Common myeloid progenitor, CD34-positive (primary cell): ENCODE data around the gene TMEM185A.
"Not testable (repeated sequence)": the region's sequence is repeated elsewhere in the genome, so short reads cannot be mapped to it uniquely, and the experiment has no call there.

Source experiments
- CTCF ChIA-PET: fragments of 350-600 bp; sonication (Branson Sonifier 250); formaldehyde crosslinking; loops from one replicate; lab custom pipeline; 2021; ENCODE audit warnings: antibody characterized with exemption; lab: Charles Lee
- POLR2A ChIA-PET: fragments of 350-600 bp; sonication (Branson Sonifier 250); formaldehyde crosslinking; loops from one replicate; lab custom pipeline; 2021; ENCODE audit warnings: antibody characterized with exemption; lab: Charles Lee
- DNase-seq, 3 donors: peaks; one replicate each; pipeline versions ENCODE4 v3.0.0 to v3.0.0-alpha.2; 2013
- H3K27ac ChIP-seq, 2 experiments: 1 replicate in 1 of 2; 2 replicates in 1 of 2; pipeline ENCODE4 v1.7.0; 2013; ENCODE audit warnings: inconsistent platforms in 2 of 2, low read length in 2 of 2, mild to moderate bottlenecking in 2 of 2, low read depth in 1 of 2, moderate library complexity in 1 of 2; ENCODE audit not compliant: severe bottlenecking in 2 of 2, insufficient read depth in 1 of 2, poor library complexity in 1 of 2
- H3K27me3 ChIP-seq, 5 experiments: replicated peaks in 2 of 5; 1 replicate in 3 of 5; 2 replicates in 2 of 5; pipeline versions ENCODE4 v1.6.1 to v1.7.0; 2013; ENCODE audit warnings: low read length in 4 of 5, mild to moderate bottlenecking in 2 of 5, moderate library complexity in 2 of 5, inconsistent platforms in 1 of 5; ENCODE audit not compliant: insufficient read depth in 5 of 5, control insufficient read depth in 4 of 5
- H3K36me3 ChIP-seq, 4 experiments: 1 replicate in 2 of 4; 2 replicates in 2 of 4; pipeline versions ENCODE4 v1.6.1 to v1.7.0; 2013; ENCODE audit warnings: low read length in 3 of 4, control low read depth in 1 of 4, mild to moderate bottlenecking in 1 of 4; ENCODE audit not compliant: control insufficient read depth in 4 of 4, insufficient read depth in 4 of 4
- H3K4me1 ChIP-seq, 4 experiments: 1 replicate in 3 of 4; 2 replicates in 1 of 4; pipeline versions ENCODE4 v1.6.1 to v1.7.1; 2013; ENCODE audit warnings: low read length in 3 of 4, mild to moderate bottlenecking in 3 of 4, control low read depth in 1 of 4, inconsistent platforms in 1 of 4, moderate library complexity in 1 of 4; ENCODE audit not compliant: control insufficient read depth in 4 of 4, insufficient read depth in 4 of 4; ENCODE audit errors: control extremely low read depth in 1 of 4
- H3K4me3 ChIP-seq, 7 experiments: 1 replicate in 4 of 7; 2 replicates in 3 of 7; pipeline versions ENCODE4 v1.5.1 to v1.7.0; 2013; ENCODE audit warnings: mild to moderate bottlenecking in 7 of 7, low read length in 6 of 7, moderate library complexity in 6 of 7, inconsistent platforms in 2 of 7, low read depth in 2 of 7, control low read depth in 1 of 7; ENCODE audit not compliant: insufficient read depth in 4 of 7, control insufficient read depth in 1 of 7; ENCODE audit errors: extremely low read depth in 1 of 7
- H3K9me3 ChIP-seq, 5 experiments: 1 replicate in 4 of 5; 2 replicates in 1 of 5; pipeline versions ENCODE4 v1.6.1 to v1.7.1; 2013; ENCODE audit warnings: low read length in 4 of 5, mild to moderate bottlenecking in 2 of 5, inconsistent platforms in 1 of 5, low read depth in 1 of 5, moderate library complexity in 1 of 5; ENCODE audit not compliant: control insufficient read depth in 4 of 5, insufficient read depth in 2 of 5; ENCODE audit errors: control extremely low read depth in 1 of 5
- WGBS: methylation state at CpG from one replicate; pipeline ENCODE4 v1.1.5; 2013; ENCODE audit not compliant: insufficient coverage; 5-methylcytosine and 5-hydroxymethylcytosine counted together

The TMEM185A gene

DNA sequence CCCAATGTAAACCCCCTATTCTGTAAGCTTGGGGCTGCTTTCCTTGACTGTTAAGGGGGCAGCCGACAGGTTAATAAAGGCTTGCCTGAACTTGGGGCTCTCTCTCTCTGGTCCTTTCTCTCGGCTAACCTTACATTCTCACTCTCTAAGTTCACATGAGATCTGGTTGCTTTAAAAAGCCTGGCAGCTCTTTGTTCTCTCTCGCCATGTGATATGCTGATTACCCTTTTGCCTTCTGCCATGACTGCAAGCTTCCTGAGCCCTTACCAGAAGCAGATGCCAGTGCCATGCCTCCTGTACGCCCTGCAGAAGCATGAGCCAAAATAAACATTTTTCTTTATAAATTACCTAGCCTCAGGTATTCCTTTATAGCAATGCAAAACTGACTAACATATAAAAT, 76.3 kb downstream of the TMEM185A start:
- H3K36me3 ChIP-seq, POLR2A ChIA-PET, H3K27me3 ChIP-seq, H3K4me1 ChIP-seq, H3K4me3 ChIP-seq, DNase-seq, CTCF ChIA-PET, H3K9me3 ChIP-seq, H3K27ac ChIP-seq: not testable (repeated sequence)
- WGBS = no CpG with 5 or more reads among the region's 4 CpGs

- POLR2A ChIA-PET, H3K27me3 ChIP-seq: not testable (repeated sequence)
Observed at GRCh38 chrX:149551939-149552248, 79.7 kb downstream of the TMEM185A start.

DNA sequence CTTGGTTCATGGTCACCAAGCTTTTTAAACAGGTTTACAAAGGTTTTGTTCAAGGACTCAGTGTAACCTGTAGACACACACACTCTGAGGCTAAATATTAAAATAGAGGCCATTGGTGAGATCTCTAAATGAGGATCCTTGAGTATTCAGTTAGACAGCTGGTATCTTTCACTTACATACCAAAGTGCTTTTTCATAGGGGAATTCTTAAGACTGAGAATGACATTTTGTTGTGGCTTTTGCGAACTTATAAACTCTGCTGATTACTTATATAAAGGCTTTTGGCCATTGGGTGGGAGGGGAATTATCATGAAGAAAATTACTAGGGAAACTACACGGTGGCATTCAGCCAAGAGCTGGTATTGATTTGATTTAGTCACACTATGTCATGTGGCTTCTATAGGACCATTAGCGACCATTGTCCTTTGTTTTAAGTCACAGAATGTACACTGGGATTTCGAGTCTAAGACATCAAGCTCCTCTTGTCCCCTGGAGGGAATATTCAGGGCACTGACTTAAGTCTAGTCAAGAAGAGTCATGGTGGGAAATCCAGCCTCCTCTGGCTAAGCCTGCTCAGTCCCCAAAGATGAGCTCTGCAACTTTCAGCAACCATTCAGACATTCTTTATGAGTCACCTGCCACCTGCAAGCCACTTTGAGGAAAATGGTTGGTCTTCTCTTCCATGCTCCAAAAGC, 80.2 kb downstream of the TMEM185A start:
- H3K27me3 ChIP-seq, H3K27ac ChIP-seq: not testable (repeated sequence)
- no CpG with 5 or more reads among the region's 4 CpGs for WGBS

More at GRCh38 chrX:149551939-149552248, 79.7 kb downstream of the TMEM185A start:
- H3K27ac ChIP-seq, CTCF ChIA-PET, H3K4me3 ChIP-seq, H3K9me3 ChIP-seq, DNase-seq, H3K4me1 ChIP-seq, H3K36me3 ChIP-seq: not testable (repeated sequence)
- WGBS = no CpG with 5 or more reads among the region's 6 CpGs

GRCh38 chrX:149550454-149550853, 81.1 kb downstream of the TMEM185A start:
- POLR2A ChIA-PET, H3K9me3 ChIP-seq, H3K27me3 ChIP-seq, H3K4me1 ChIP-seq, H3K36me3 ChIP-seq, CTCF ChIA-PET, DNase-seq, H3K4me3 ChIP-seq, H3K27ac ChIP-seq: not testable (repeated sequence)
- WGBS = no CpG with 5 or more reads among the region's 1 CpG

More for the DNA sequence above, 80.2 kb downstream of the TMEM185A start:
- H3K4me3 ChIP-seq, H3K4me1 ChIP-seq, H3K36me3 ChIP-seq, DNase-seq, H3K9me3 ChIP-seq, POLR2A ChIA-PET, CTCF ChIA-PET: not testable (repeated sequence)

DNA sequence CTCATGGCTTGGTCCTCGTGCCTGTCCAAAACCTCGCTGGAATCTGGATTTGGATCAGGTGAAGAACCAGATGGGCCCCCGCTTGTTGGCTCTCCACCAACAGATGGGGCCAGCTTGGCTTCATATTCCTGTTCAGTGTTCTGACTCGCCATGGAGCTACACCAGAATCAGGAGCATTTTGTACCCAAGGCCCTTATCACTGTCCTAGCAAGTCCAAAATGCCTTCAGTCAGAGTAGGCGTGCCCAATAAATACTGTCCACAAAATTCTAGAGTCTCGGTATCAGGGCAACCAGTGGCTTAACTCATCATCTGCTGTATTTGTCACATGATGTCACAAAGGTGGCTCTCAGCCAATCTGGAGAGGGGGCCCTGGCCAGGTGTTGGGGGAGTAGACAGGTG, 81.9 kb downstream of the TMEM185A start, which contains the start of gene HSFX3:
Gene HSFX3, minus strand, starts transcription at position 224 of the 400 bp plus-strand sequence. Its CDS starts 72 bp downstream, at position 152.
- H3K27ac ChIP-seq, H3K36me3 ChIP-seq, DNase-seq, H3K4me3 ChIP-seq, H3K27me3 ChIP-seq, H3K4me1 ChIP-seq, H3K9me3 ChIP-seq, CTCF ChIA-PET, POLR2A ChIA-PET: not testable (repeated sequence)
- no CpG with 5 or more reads among the region's 6 CpGs for WGBS

DNA sequence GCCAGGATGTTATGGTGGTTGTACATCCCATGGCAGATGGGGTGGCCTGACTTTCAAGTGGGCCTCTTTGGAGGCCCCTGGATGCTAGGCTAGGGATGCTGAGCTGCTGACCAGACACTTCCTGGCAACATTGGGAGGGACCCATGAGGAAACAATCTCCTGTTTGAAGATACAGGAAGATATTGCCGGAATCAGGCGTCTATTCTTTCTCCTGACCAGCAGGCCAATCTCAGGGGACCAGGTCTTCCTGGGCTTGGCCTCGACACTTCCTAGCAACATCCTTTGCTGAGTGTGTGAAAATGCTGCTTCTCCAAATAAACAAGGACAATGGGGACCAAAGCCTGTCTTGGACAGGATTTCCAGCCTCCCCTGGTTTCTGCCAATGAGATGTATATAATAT, 83.8 kb downstream of the TMEM185A start:
- POLR2A ChIA-PET, H3K4me3 ChIP-seq, H3K36me3 ChIP-seq, DNase-seq, H3K27ac ChIP-seq, H3K9me3 ChIP-seq, H3K27me3 ChIP-seq, H3K4me1 ChIP-seq, CTCF ChIA-PET: not testable (repeated sequence)
- WGBS = no CpG with 5 or more reads among the region's 3 CpGs

- DNase-seq, CTCF ChIA-PET: not testable (repeated sequence)
Observed at GRCh38 chrX:149546962-149547361, 84.6 kb downstream of the TMEM185A start.

More at GRCh38 chrX:149546962-149547361, 84.6 kb downstream of the TMEM185A start:
- H3K27me3 ChIP-seq, H3K9me3 ChIP-seq, H3K4me3 ChIP-seq, H3K4me1 ChIP-seq, POLR2A ChIA-PET, H3K36me3 ChIP-seq, H3K27ac ChIP-seq: not testable (repeated sequence)
- WGBS = no CpG with 5 or more reads among the region's 1 CpG
